ENCODE data around the gene VPS11.

DNA sequence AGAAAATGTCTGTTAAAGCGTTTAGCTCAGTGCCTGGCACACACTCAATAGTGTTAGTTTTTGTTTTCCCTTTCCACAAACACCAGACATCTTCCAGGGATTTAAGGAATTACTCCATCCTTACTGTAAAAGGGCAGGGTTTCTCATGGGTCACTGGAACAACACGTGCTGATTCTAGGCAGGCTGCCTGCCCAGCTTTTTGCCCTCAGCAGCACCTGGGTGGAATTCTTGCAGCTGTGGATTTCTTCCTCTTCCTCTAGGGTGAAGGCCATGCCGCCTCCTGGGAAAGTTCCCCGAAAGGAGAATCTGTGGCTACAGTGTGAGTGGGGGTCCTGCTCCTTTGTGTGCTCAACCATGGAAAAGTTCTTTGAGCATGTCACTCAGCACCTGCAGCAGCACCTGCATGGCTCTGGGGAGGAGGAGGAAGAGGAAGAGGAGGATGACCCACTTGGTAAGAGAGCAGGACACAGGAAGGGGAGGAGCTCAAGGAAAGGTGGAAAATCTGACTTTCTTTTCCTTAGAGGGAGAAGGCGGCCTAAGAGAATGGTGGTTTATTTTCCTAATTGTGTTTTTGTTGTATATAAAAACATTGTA, 59.2 kb downstream of the VPS11 start:
- TF ChIP-seq ZNF274 (IDR thresholded peaks at IDR 0.05; ENCODE audit: low read depth, low read length) = no peak
- no peak for TF ChIP-seq YY1 (IDR thresholded peaks at IDR 0.05; ENCODE audit: insufficient read depth, insufficient read length)
- no peak for TF ChIP-seq SUZ12 (IDR thresholded peaks at IDR 0.05; ENCODE audit: extremely low read depth, insufficient read depth, insufficient read length)
